ENCODE results near the gene TTBK2. TPM values are rescaled to one million over a fixed set of nuclear protein-coding genes. Genes with fewer than 3 reads are reported as not detected.

The TTBK2 gene
- total RNA-seq, 1 donor from 2014 or later: 8.8 TPM

GRCh38 chr15:42803436-42803835, 117.1 kb downstream of the TTBK2 start:
- Histone ChIP-seq H3K36me3 (peaks cover 0 to 22% of the 10 kb centered on the region in 2 donors), H3K4me1 (no peaks in the 10 kb centered on the region), H3K4me3 (no peak overlapping the region), H3K9me3 (no peaks in the 10 kb centered on the region), H3K27me3 (no peaks in the 10 kb centered on the region), H3K27ac (no peak overlapping the region)
- no peak for DNase-seq (ENCODE audit: extremely low spot score in 2 of 2)
- TF ChIP-seq POLR2A (IDR thresholded peaks at IDR 0.05): no peak
- TF ChIP-seq POLR2AphosphoS5 (IDR thresholded peaks at IDR 0.05; ENCODE audit: insufficient read depth in 1 of 2, low read depth in 1 of 2): no peak
- TF ChIP-seq, protein P1, sequence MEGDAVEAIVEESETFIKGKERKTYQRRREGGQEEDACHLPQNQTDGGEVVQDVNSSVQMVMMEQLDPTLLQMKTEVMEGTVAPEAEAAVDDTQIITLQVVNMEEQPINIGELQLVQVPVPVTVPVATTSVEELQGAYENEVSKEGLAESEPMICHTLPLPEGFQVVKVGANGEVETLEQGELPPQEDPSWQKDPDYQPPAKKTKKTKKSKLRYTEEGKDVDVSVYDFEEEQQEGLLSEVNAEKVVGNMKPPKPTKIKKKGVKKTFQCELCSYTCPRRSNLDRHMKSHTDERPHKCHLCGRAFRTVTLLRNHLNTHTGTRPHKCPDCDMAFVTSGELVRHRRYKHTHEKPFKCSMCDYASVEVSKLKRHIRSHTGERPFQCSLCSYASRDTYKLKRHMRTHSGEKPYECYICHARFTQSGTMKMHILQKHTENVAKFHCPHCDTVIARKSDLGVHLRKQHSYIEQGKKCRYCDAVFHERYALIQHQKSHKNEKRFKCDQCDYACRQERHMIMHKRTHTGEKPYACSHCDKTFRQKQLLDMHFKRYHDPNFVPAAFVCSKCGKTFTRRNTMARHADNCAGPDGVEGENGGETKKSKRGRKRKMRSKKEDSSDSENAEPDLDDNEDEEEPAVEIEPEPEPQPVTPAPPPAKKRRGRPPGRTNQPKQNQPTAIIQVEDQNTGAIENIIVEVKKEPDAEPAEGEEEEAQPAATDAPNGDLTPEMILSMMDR (IDR thresholded peaks at IDR 0.05): no peak
- intact Hi-C loops (cut with DNase I): no loop called here

GRCh38 chr15:42802168-42802567, 118.4 kb downstream of the TTBK2 start:
- Histone ChIP-seq H3K36me3 (peaks cover 0 to 22% of the 10 kb centered on the region in 2 donors), H3K9me3 (no peaks in the 10 kb centered on the region), H3K27ac (no peak overlapping the region), H3K4me3 (no peak overlapping the region), H3K4me1 (no peaks in the 10 kb centered on the region), H3K27me3 (no peaks in the 10 kb centered on the region)
- intact Hi-C loops (cut with DNase I): no loop called here
- no peak for DNase-seq (ENCODE audit: extremely low spot score in 2 of 2)
- TF ChIP-seq, protein P1 (IDR thresholded peaks at IDR 0.05): no peak
- TF ChIP-seq POLR2AphosphoS5 (IDR thresholded peaks at IDR 0.05; ENCODE audit: insufficient read depth in 1 of 2, low read depth in 1 of 2) (no peak), POLR2A (IDR thresholded peaks at IDR 0.05) (no peak)

- Histone ChIP-seq H3K36me3 (peaks cover 0 to 22% of the 10 kb centered on the region in 2 donors), H3K4me3 (no peak overlapping the region), H3K9me3 (no peaks in the 10 kb centered on the region), H3K27ac (no peak overlapping the region), H3K27me3 (no peaks in the 10 kb centered on the region), H3K4me1 (no peaks in the 10 kb centered on the region)
- TF ChIP-seq, protein P1 (IDR thresholded peaks at IDR 0.05): no peak
- TF ChIP-seq POLR2A (IDR thresholded peaks at IDR 0.05): no peak
- no peak for TF ChIP-seq POLR2AphosphoS5 (IDR thresholded peaks at IDR 0.05; ENCODE audit: insufficient read depth in 1 of 2, low read depth in 1 of 2)
- intact Hi-C loops (cut with DNase I): no loop called here
- DNase-seq (ENCODE audit: extremely low spot score in 2 of 2): no peak
Observed at GRCh38 chr15:42800731-42801474, 119.7 kb downstream of the TTBK2 start.

GRCh38 chr15:42798802-42799201, 121.8 kb downstream of the TTBK2 start:
- peaks cover 0 to 22% of the 10 kb centered on the region in 2 donors for H3K36me3 ChIP-seq
- no peak overlapping the region for H3K27ac ChIP-seq
- no peak overlapping the region for H3K4me3 ChIP-seq
- no peak for DNase-seq (ENCODE audit: extremely low spot score in 2 of 2)
- H3K4me1 ChIP-seq: no peaks in the 10 kb centered on the region
- H3K9me3 ChIP-seq: no peaks in the 10 kb centered on the region
- TF ChIP-seq POLR2AphosphoS5 (IDR thresholded peaks at IDR 0.05; ENCODE audit: insufficient read depth in 1 of 2, low read depth in 1 of 2): no peak
- H3K27me3 ChIP-seq: no peaks in the 10 kb centered on the region
- intact Hi-C loops (cut with DNase I): no loop called here

DNA sequence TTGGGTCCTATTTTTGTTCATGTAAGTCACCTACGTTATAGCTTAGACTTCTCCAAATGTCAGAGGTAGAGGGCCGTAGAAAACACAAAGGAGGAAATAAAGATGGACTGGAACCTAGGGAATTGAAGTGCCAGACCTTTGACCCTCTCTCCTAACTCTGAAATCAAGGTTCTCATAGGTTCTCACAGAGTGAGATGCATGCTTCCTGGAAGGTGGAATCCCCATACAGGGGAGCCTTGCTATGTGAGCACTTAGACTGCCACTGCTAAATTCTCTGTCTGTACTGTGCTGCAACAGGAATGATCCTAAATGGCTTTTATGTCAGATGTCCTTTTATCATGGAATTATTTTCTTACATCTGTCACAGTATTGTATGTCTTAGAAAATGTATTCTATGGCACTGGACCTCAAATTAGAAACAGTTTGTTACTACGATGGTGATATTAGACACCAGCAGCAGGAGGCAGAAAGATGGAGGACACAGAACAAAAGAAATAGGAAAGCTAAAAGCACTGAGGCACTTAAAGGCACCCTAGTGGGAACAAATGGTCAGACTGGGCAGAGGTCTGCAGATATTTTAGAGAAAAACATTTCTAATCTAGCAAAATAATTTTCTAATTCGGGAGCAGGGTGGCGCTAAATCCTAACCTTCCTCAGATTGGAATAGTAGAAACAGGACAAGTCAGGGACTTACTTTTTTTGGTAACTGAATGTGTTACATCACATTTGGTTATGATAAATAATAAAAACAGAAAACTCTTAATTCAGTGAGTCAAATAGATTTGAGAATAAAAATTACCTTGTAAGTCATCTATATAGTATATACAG, 123.4 kb downstream of the TTBK2 start:
- no peak for DNase-seq (ENCODE audit: extremely low spot score in 2 of 2)
- intact Hi-C loops (cut with DNase I): no loop called here
- H3K36me3 ChIP-seq: peaks cover 0 to 14% of the 10 kb centered on the region in 2 donors
- no peaks in the 10 kb centered on the region for H3K9me3 ChIP-seq
- H3K4me1 ChIP-seq: no peaks in the 10 kb centered on the region
- no peaks in the 10 kb centered on the region for H3K27me3 ChIP-seq
- H3K27ac ChIP-seq: no peak overlapping the region
- TF ChIP-seq, protein P1 (IDR thresholded peaks at IDR 0.05): no peak
- TF ChIP-seq POLR2A (IDR thresholded peaks at IDR 0.05) (no peak), POLR2AphosphoS5 (IDR thresholded peaks at IDR 0.05; ENCODE audit: insufficient read depth in 1 of 2, low read depth in 1 of 2) (no peak)
- H3K4me3 ChIP-seq: no peak overlapping the region
